B cell (primary cell): ENCODE data around the gene AAMP. TPM values are rescaled to one million over a fixed set of nuclear protein-coding genes. Genes with fewer than 3 reads are reported as not detected.

Experiments used
- ATAC-seq: fragments of 200-7000 bp; cut with Tn5 transposase; one replicate; pipeline ENCODE4 v1.10.0; 2021; ENCODE audit warnings: low read depth, mild to moderate bottlenecking, moderate number of reproducible peaks, moderate library complexity
- CTCF ChIA-PET: fragments of 350-600 bp; sonication (Branson Sonifier 250); formaldehyde crosslinking; loops from one replicate; lab custom pipeline; 2021; ENCODE audit warnings: antibody characterized with exemption, inconsistent platforms; lab: Charles Lee
- POLR2A ChIA-PET: fragments of 350-600 bp; sonication (Branson Sonifier 250); formaldehyde crosslinking; loops from one replicate; lab custom pipeline; 2021; ENCODE audit warnings: antibody characterized with exemption; lab: Charles Lee
- DNase-seq: peaks from one replicate; pipeline ENCODE4 v3.0.0; 2013
- H2AFZ ChIP-seq: 2 replicates; pipeline ENCODE4 v1.6.1; 2012; ENCODE audit warnings: mild to moderate bottlenecking, low read depth, low read length; ENCODE audit not compliant: insufficient read depth, poor library complexity, severe bottlenecking
- H3K27ac ChIP-seq, 2 donors: 1 replicate in 1 of 2; 2 replicates in 1 of 2; pipeline ENCODE4 v1.5.1; 2012 to 2013; ENCODE audit warnings: low read length in 2 of 2, mild to moderate bottlenecking in 2 of 2, moderate library complexity in 1 of 2
- H3K27me3 ChIP-seq, 4 experiments: fragments of 200-600 bp in 1 of 4; sonication (generic) in 1 of 4; replicated peaks in 1 of 4; 1 replicate in 2 of 4; 2 replicates in 2 of 4; pipeline versions ENCODE4 v1.6.1 to v1.7.0; 2013 to 2016; ENCODE audit warnings: low read length in 3 of 4, mild to moderate bottlenecking in 2 of 4, mixed read lengths in 1 of 4, moderate library complexity in 1 of 4; ENCODE audit not compliant: insufficient read depth in 4 of 4, control insufficient read depth in 3 of 4; ENCODE audit errors: control extremely low read depth in 1 of 4
- H3K36me3 ChIP-seq, 2 experiments: replicated peaks in 1 of 2; 1 replicate in 1 of 2; 2 replicates in 1 of 2; pipeline versions ENCODE4 v1.6.1 to v1.7.1; 2013; ENCODE audit warnings: low read length in 1 of 2; ENCODE audit not compliant: insufficient read depth in 2 of 2, control insufficient read depth in 1 of 2; ENCODE audit errors: control extremely low read depth in 1 of 2, extremely low read depth in 1 of 2
- H3K4me1 ChIP-seq, 2 donors: fragments of 200-600 bp in 1 of 2; sonication (generic) in 1 of 2; 1 replicate in 1 of 2; 2 replicates in 1 of 2; pipeline versions ENCODE4 v1.5.1 to v1.6.1; 2013 to 2017; ENCODE audit warnings: low read length in 2 of 2; ENCODE audit not compliant: control insufficient read depth in 2 of 2, insufficient read depth in 2 of 2
- H3K4me2 ChIP-seq: replicated peaks from 2 replicates; pipeline ENCODE3; 2012; ENCODE audit warnings: mild to moderate bottlenecking, low read depth, low read length; ENCODE audit not compliant: poor library complexity, severe bottlenecking
- H3K4me3 ChIP-seq, 5 experiments: fragments of 200-600 bp in 1 of 5; sonication (generic) in 1 of 5; 1 replicate in 3 of 5; 2 replicates in 2 of 5; pipeline versions ENCODE4 v1.5.1 to v1.7.0; 2011 to 2016; ENCODE audit warnings: low read length in 4 of 5, mild to moderate bottlenecking in 4 of 5, low read depth in 2 of 5, control low read depth in 1 of 5, moderate library complexity in 1 of 5; ENCODE audit not compliant: insufficient read depth in 1 of 5; ENCODE audit errors: control extremely low read depth in 1 of 5, extremely low read depth in 1 of 5
- H3K79me2 ChIP-seq: fragments of 200-600 bp; sonication (generic); one replicate; pipeline ENCODE4 v1.6.0; 2016; ENCODE audit warnings: low read length; ENCODE audit not compliant: control insufficient read depth, insufficient read depth
- H3K9ac ChIP-seq: fragments of 200-600 bp; sonication (generic); 2 replicates; pipeline ENCODE4 v1.6.1; 2017; ENCODE audit warnings: mild to moderate bottlenecking, low read length, moderate library complexity
- H3K9me3 ChIP-seq, 3 donors: one replicate each; pipeline versions ENCODE4 v1.6.1 to v1.7.1; 2013; ENCODE audit warnings: low read length in 2 of 3; ENCODE audit not compliant: control insufficient read depth in 2 of 3, insufficient read depth in 1 of 3; ENCODE audit errors: control extremely low read depth in 1 of 3
- H4K20me1 ChIP-seq: 2 replicates; pipeline ENCODE4 v1.6.0; 2012; ENCODE audit warnings: mild to moderate bottlenecking, low read length; ENCODE audit not compliant: insufficient read depth, control insufficient read depth, poor library complexity, severe bottlenecking
- H3K27ac Mint-ChIP-seq: one replicate; pipeline ENCODE4 v1.8.0; 2021; ENCODE audit warnings: mixed read lengths
- H3K27me3 Mint-ChIP-seq: one replicate; pipeline ENCODE4 v1.8.0; 2021; ENCODE audit warnings: mixed read lengths
- H3K4me1 Mint-ChIP-seq: one replicate; pipeline ENCODE4 v1.8.0; 2021; ENCODE audit warnings: mixed read lengths
- H3K4me3 Mint-ChIP-seq: one replicate; pipeline ENCODE4 v1.8.0; 2021; ENCODE audit warnings: mixed read lengths
- H3K9me3 Mint-ChIP-seq: one replicate; pipeline ENCODE4 v1.8.0; 2022; ENCODE audit warnings: mixed read lengths; ENCODE audit not compliant: insufficient read depth
- EZH2 ChIP-seq: IDR thresholded peaks from 2 replicates; pipeline ENCODE4 v1.6.1; 2012; ENCODE audit warnings: borderline replicate concordance, low read depth, mild to moderate bottlenecking, moderate library complexity, low read length; ENCODE audit not compliant: insufficient read depth, poor library complexity, severe bottlenecking
- WGBS: methylation state at CpG from one replicate; pipeline ENCODE4 v1.1.5; 2013; ENCODE audit warnings: missing lambda C conversion rate; ENCODE audit not compliant: insufficient coverage; 5-methylcytosine and 5-hydroxymethylcytosine counted together
- intact Hi-C: fragments of 100-400 bp; cut with micrococcal nuclease; formaldehyde crosslinking; loops from one replicate; pipeline ENCODE4 v1.10.0; 2022
- polyA plus RNA-seq: library from polyadenylated mRNA; depleted of rRNA; stranded (reverse); fragments of >200 nt; gene quantifications from 2 replicates; pipeline ENCODE4 v1.2.3, GENCODE V29; 2012
- total RNA-seq, 2 donors: library from RNA; stranded (reverse); fragments of 120-200 nt in 1 of 2; gene quantifications; 1 replicate in 1 of 2; 2 replicates in 1 of 2; pipeline versions ENCODE4 v1.2.3 to v1.2.4, GENCODE V29; 2013 to 2022
- TF ChIP-seq, protein P1 (sequence below): fragments of 200-600 bp; IDR thresholded peaks from one replicate; pipeline ENCODE4 v1.8.0; 2022; ENCODE audit warnings: antibody characterized with exemption, mild to moderate bottlenecking

AAMP gene
- total and polyA plus RNA-seq, 2 donors (not counting 1 experiment from before 2014, with no cell fraction given), result 56.4 to 65.7 TPM

DNA sequence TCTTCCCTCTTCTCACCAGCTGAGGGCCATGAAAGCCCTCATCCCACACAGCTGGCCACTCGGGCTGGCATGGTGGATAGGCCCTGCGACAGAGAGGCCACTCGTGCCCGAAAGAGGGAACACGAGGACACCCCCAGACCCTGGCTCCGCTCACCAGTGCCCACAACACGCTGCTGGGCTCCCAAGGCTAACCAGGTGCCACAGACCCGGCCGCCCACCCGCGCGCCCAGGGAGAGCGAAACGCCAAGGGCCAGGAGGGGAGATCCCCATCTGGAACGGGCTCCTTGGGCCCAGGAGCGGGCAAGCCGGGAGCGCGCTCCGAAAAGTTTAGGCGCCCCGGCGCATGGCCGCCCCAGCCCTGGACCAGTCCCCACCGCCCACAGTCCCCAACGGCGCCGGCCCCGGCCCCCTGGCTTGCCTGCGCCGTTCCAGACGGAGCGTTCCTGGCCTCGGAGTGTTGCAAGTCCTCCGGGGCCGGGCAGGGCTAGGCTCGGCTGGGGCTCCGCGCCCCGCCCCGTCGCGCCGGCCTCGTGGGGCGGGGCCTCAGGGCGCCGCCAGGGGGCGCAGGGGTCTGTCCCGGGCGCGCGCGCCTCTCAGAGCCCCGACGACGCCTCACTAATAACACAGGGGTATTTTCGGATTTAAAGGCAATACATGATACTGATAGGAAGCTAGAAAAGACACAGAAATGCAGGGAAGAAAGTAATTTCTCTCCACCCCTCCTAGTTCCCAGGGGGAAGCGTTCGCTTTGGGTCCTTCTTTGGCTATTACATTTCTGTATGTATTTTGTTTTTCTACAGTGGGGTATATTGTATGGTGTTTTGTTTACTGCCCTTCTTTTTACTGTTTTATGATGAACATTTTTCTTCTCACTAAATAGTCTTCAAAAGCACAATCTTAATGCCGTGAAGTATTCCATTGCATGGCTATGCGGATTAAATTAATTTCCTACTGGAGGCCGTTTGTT is 22.4 kb upstream of the AAMP start, which contains the start of gene TMBIM1:
TMBIM1 (minus strand) TSS at position 456 of the 967 bp plus-strand sequence. CDS start 10,362 bp downstream, outside the sequence.
- POLR2A ChIA-PET, result interaction anchor here (0.6 to 3.4 kb wide), 6 partner anchors 20 to 114 kb away, joined by 3 to 32 read pairs (median 7); partner anchors contain the start of genes AAMP and PNKD
- Mint-ChIP-seq H3K4me3 (peak within 1 kb of the TSS; percentile 89), H3K9me3 (no peaks in the 10 kb centered on the region), H3K27ac (peak within 1 kb of the TSS; percentile 93), H3K4me1 (peaks cover 60% of the 10 kb centered on the region), H3K27me3 (no peaks in the 10 kb centered on the region)
- Histone ChIP-seq H3K9ac (peak within 1 kb of the TSS; percentile 97), H3K27ac (peak within 1 kb of the TSS; percentile 92 to 98), H3K79me2 (peaks cover 69% of the 10 kb centered on the region), H3K9me3 (no peaks in the 10 kb centered on the region), H3K4me1 (peaks cover 57 to 71% of the 10 kb centered on the region in 2 donors), H4K20me1 (no peaks in the 10 kb centered on the region), H3K4me3 (peak within 1 kb of the TSS; percentile 50 to 95 (median 87)), H2AFZ (peak within 1 kb of the TSS; percentile 72), H3K27me3 (no peaks in the 10 kb centered on the region), H3K4me2 (peak within 1 kb of the TSS; percentile 93), H3K36me3 (no peaks in the 10 kb centered on the region)
- peak; percentile 90 for DNase-seq
- peak; percentile 72 for ATAC-seq
- CTCF ChIA-PET, result interaction anchor here (1.0 to 15.5 kb wide), 10 partner anchors 9 to 367 kb away, joined by 3 to 331 read pairs (median 11); partner anchors contain the start of genes AAMP, BCS1L, CATIP and PNKD
- no peak for TF ChIP-seq EZH2
- TF ChIP-seq, protein P1, sequence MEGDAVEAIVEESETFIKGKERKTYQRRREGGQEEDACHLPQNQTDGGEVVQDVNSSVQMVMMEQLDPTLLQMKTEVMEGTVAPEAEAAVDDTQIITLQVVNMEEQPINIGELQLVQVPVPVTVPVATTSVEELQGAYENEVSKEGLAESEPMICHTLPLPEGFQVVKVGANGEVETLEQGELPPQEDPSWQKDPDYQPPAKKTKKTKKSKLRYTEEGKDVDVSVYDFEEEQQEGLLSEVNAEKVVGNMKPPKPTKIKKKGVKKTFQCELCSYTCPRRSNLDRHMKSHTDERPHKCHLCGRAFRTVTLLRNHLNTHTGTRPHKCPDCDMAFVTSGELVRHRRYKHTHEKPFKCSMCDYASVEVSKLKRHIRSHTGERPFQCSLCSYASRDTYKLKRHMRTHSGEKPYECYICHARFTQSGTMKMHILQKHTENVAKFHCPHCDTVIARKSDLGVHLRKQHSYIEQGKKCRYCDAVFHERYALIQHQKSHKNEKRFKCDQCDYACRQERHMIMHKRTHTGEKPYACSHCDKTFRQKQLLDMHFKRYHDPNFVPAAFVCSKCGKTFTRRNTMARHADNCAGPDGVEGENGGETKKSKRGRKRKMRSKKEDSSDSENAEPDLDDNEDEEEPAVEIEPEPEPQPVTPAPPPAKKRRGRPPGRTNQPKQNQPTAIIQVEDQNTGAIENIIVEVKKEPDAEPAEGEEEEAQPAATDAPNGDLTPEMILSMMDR, result peak; percentile 90
- 1% methylated on average over 49 of the region's 63 CpGs for WGBS
- intact Hi-C loops, result loop anchor here (1.0 to 5.0 kb wide), 7 partner anchors 9 to 590 kb away; partner anchors contain the start of genes CATIP, CNOT9, USP37 and WNT10A
